Measurements from ENCODE around the gene BBS7.

BBS7 gene

GRCh38 chr4:121819216-121819965 lies 50.9 kb downstream of the BBS7 start:
- peaks cover 7% of the 10 kb centered on the region for H3K4me1 ChIP-seq (ENCODE audit: insufficient read depth, low read length)
- H3K36me3 ChIP-seq (ENCODE audit: insufficient read depth, low read length) = peaks cover 31% of the 10 kb centered on the region
- H3K9me3 ChIP-seq (ENCODE audit: control insufficient read depth, insufficient read depth, low read length) = no peaks in the 10 kb centered on the region
- H3K9ac ChIP-seq (ENCODE audit: low read depth, low read length) = no peak overlapping the region

DNA sequence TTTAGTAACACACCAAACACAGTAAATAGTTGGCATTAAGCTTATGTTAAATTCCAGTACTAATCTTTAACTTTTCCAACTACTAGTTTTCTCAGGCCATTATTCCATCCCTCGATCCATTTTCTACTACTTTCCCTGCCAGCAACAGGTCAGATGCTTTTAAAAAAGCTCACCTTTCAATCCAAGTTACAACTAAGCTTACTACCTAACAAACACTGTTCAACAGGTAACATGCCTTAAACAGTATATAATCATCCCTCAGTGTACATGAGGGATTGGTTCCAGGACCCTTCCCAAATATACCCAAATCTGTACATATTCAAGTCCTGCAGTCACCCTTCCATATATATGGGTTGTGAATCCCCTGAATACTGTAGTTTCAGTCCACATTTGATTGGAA lies 52.1 kb downstream of the BBS7 start:
- H3K9ac ChIP-seq (ENCODE audit: low read depth, low read length) = no peak overlapping the region
- no peaks in the 10 kb centered on the region for H3K9me3 ChIP-seq (ENCODE audit: control insufficient read depth, insufficient read depth, low read length)
- peaks cover 31% of the 10 kb centered on the region for H3K36me3 ChIP-seq (ENCODE audit: insufficient read depth, low read length)
- peaks cover 7% of the 10 kb centered on the region for H3K4me1 ChIP-seq (ENCODE audit: insufficient read depth, low read length)

GRCh38 chr4:121817701-121818100 lies 52.6 kb downstream of the BBS7 start:
- no peaks in the 10 kb centered on the region for H3K9me3 ChIP-seq (ENCODE audit: control insufficient read depth, insufficient read depth, low read length)
- peaks cover 33% of the 10 kb centered on the region for H3K36me3 ChIP-seq (ENCODE audit: insufficient read depth, low read length)
- H3K9ac ChIP-seq (ENCODE audit: low read depth, low read length) = no peak overlapping the region
- H3K4me1 ChIP-seq (ENCODE audit: insufficient read depth, low read length) = peaks cover 7% of the 10 kb centered on the region

DNA sequence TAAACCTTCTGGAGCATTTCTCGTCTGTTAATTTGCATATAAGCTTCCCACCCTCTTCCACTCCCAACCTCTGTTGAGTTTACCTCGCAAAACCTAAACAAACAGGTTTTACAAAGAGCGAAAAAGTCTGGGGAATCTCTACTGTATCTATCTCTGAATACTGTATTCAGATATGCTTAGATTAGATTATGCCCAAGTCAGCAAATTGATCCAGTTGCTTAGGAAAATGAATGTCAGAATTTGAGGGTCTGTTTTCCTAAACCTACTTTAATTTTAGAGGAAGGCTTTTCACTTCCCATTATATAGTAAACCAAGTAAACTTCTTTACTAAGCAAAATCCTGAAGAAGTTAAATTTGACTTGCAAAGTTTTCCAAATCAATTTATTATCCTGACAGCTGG lies 53.3 kb downstream of the BBS7 start:
- Histone ChIP-seq H3K9me3 (ENCODE audit: control insufficient read depth, insufficient read depth, low read length) (no peaks in the 10 kb centered on the region), H3K36me3 (ENCODE audit: insufficient read depth, low read length) (peaks cover 34% of the 10 kb centered on the region), H3K4me1 (ENCODE audit: insufficient read depth, low read length) (peaks cover 2% of the 10 kb centered on the region; the same call in 1 of the 2 replicates), H3K9ac (ENCODE audit: low read depth, low read length) (no peak overlapping the region)

DNA sequence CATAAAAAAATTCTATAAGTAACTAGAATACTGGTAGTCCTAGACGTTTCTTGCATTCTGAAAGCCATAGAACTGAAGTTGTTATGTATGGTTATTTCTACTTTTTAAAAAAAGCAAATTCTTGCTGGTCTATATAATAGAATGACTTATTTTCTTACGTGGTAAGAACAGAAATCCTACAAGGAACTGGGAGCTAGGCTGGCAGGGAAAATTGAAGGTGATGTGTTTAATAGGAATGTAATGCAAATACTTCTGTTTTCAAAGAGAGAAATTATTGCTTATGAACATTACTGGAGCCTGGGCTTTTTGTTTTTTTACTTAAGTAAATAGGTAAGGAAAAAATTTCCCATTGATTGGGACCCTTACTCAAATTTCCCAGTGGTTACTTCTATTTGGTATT lies 55.5 kb downstream of the BBS7 start:
- peaks cover 27% of the 10 kb centered on the region for H3K36me3 ChIP-seq (ENCODE audit: insufficient read depth, low read length)
- no peaks in the 10 kb centered on the region for H3K4me1 ChIP-seq (ENCODE audit: insufficient read depth, low read length)
- H3K9me3 ChIP-seq (ENCODE audit: control insufficient read depth, insufficient read depth, low read length) = no peaks in the 10 kb centered on the region
- H3K9ac ChIP-seq (ENCODE audit: low read depth, low read length) = no peak overlapping the region

- H3K36me3 ChIP-seq (ENCODE audit: insufficient read depth, low read length) = peaks cover 19% of the 10 kb centered on the region
- no peaks in the 10 kb centered on the region for H3K9me3 ChIP-seq (ENCODE audit: control insufficient read depth, insufficient read depth, low read length)
- H3K4me1 ChIP-seq (ENCODE audit: insufficient read depth, low read length) = no peaks in the 10 kb centered on the region
- H3K9ac ChIP-seq (ENCODE audit: low read depth, low read length) = no peak overlapping the region
Measured at GRCh38 chr4:121811122-121811521, 59.2 kb downstream of the BBS7 start.

DNA sequence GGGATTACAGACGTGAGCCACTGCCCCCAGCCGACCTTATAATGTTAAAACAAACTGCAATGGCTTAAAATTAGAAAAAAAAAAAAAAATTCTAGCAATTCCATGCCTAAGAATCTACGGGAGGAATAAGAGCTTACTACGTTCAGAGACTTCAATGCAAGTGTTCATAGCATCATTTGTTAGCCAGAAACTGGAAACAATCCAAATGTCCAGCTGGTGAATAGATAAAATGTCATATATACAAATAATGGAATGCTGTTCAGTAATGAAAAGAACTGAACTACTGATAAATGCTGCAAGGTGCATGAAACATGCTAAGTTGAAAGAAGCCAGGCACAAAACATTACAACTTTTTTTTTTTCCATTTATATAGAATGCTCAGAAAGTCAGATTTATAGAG lies 63.9 kb downstream of the BBS7 start:
- Histone ChIP-seq H3K9ac (ENCODE audit: low read depth, low read length) (no peak overlapping the region), H3K9me3 (ENCODE audit: control insufficient read depth, insufficient read depth, low read length) (no peaks in the 10 kb centered on the region), H3K36me3 (ENCODE audit: insufficient read depth, low read length) (peaks cover 28% of the 10 kb centered on the region), H3K4me1 (ENCODE audit: insufficient read depth, low read length) (no peaks in the 10 kb centered on the region)

- Histone ChIP-seq H3K36me3 (ENCODE audit: insufficient read depth, low read length) (peaks cover 16% of the 10 kb centered on the region), H3K4me1 (ENCODE audit: insufficient read depth, low read length) (no peaks in the 10 kb centered on the region; the same call in 1 of the 2 replicates), H3K9me3 (ENCODE audit: control insufficient read depth, insufficient read depth, low read length) (no peaks in the 10 kb centered on the region), H3K9ac (ENCODE audit: low read depth, low read length) (peak overlapping the region; percentile 86)
Measured at GRCh38 chr4:121801715-121802075, 68.6 kb downstream of the BBS7 start.

- Histone ChIP-seq H3K9ac (ENCODE audit: low read depth, low read length) (peak within 1 kb of the TSS; percentile 86), H3K36me3 (ENCODE audit: insufficient read depth, low read length) (peaks cover 14% of the 10 kb centered on the region), H3K9me3 (ENCODE audit: control insufficient read depth, insufficient read depth, low read length) (no peaks in the 10 kb centered on the region), H3K4me1 (ENCODE audit: insufficient read depth, low read length) (peaks cover 2% of the 10 kb centered on the region)
Measured at GRCh38 chr4:121800961-121801714, 69.1 kb downstream of the BBS7 start, which contains the start of gene EXOSC9. TSS of gene EXOSC9 (plus strand) at chr4:121801323. CDS start at chr4:121801425, 102 bp downstream.

DNA sequence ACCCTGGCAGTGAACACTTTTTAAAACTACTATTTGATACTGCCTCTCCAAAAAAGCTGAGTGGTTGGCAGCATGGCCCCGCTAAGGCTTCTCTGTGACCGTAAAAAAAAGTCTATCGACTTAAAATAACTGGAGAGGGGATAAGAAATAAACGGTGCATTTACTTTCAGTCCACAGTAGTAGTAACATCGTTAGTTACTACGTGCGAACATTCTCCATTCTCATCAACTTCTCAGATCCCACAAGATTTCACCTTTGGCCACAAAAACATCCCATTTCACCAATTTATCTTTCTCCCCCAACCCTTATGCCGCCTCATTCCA lies 69.7 kb downstream of the BBS7 start:
- Histone ChIP-seq H3K9ac (ENCODE audit: low read depth, low read length) (peak overlapping the region; percentile 86), H3K36me3 (ENCODE audit: insufficient read depth, low read length) (peaks cover 14% of the 10 kb centered on the region), H3K9me3 (ENCODE audit: control insufficient read depth, insufficient read depth, low read length) (no peaks in the 10 kb centered on the region), H3K4me1 (ENCODE audit: insufficient read depth, low read length) (peaks cover 7% of the 10 kb centered on the region)

- Histone ChIP-seq H3K9me3 (ENCODE audit: control insufficient read depth, insufficient read depth, low read length) (no peaks in the 10 kb centered on the region), H3K9ac (ENCODE audit: low read depth, low read length) (no peak overlapping the region), H3K4me1 (ENCODE audit: insufficient read depth, low read length) (peaks cover 11% of the 10 kb centered on the region)
Measured at GRCh38 chr4:121799867-121800501, 70.3 kb downstream of the BBS7 start.

GRCh38 chr4:121799208-121799823 lies 71.0 kb downstream of the BBS7 start:
- H3K36me3 ChIP-seq (ENCODE audit: insufficient read depth, low read length) = peaks cover 8% of the 10 kb centered on the region; the same call in 1 of the 2 replicates
- peaks cover 17% of the 10 kb centered on the region for H3K4me1 ChIP-seq (ENCODE audit: insufficient read depth, low read length)
- no peak overlapping the region for H3K9ac ChIP-seq (ENCODE audit: low read depth, low read length)
- no peaks in the 10 kb centered on the region for H3K9me3 ChIP-seq (ENCODE audit: control insufficient read depth, insufficient read depth, low read length)

More at GRCh38 chr4:121799867-121800501, 70.3 kb downstream of the BBS7 start:
- peaks cover 14% of the 10 kb centered on the region for H3K36me3 ChIP-seq (ENCODE audit: insufficient read depth, low read length)

DNA sequence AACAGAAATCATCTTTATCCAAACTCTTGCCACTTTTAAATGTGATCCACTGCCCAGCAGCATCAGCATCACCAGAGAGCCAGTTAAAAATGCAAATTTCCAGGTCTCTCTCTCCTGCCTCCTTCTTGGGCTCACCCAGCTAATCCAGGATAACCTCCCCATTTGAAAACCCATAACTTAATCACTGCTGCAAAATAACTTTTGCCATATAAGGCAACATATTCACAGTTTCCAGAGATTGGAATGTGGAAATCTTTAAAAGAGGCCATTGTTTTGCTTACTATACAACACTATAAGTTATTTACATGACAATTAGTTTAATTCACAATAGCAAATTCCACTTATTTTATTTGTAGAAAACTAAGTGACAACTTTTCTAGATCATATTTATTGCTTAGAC lies 74.0 kb downstream of the BBS7 start:
- H3K4me1 ChIP-seq (ENCODE audit: insufficient read depth, low read length) = peaks cover 18% of the 10 kb centered on the region

DNA sequence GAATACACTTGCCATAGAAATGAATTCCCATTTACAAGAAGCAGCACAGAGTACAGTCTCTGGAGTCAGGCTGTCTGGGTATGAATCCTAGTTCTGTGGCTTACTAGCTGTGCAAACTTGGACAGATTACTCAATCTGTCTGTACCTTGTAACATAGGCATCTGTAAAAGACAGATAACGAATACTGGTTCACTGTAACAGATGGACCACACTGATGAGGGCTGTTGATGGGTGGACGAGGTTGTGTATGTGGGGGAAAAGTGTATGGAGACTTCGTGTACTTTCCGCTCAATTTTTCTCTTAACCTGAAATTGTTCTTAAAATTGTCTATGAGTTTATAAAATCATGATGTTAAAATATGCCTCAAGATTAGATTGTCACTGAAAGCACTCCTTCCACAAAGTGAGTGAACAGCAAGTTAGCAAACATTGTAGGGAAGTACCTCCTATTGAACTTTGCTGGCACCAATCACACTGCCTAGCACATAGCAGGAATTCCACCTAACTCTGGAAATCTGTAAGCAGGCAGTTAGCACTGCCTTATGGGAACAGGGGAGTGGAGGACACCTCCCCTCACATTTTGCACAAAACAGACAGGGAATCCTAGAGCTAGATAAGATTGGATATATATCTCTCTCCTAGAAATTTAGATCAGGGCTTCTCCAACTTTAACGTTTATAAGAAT lies 75.6 kb downstream of the BBS7 start:
- Histone ChIP-seq H3K4me1 (ENCODE audit: insufficient read depth, low read length) (peaks cover 18% of the 10 kb centered on the region), H3K9me3 (ENCODE audit: control insufficient read depth, insufficient read depth, low read length) (no peaks in the 10 kb centered on the region), H3K9ac (ENCODE audit: low read depth, low read length) (no peak overlapping the region), H3K36me3 (ENCODE audit: insufficient read depth, low read length) (no peaks in the 10 kb centered on the region)

More for the DNA sequence above, 74.0 kb downstream of the BBS7 start:
- H3K9ac ChIP-seq (ENCODE audit: low read depth, low read length) = no peak overlapping the region; the same call in 1 of the 2 replicates
- no peaks in the 10 kb centered on the region for H3K36me3 ChIP-seq (ENCODE audit: insufficient read depth, low read length)
- H3K9me3 ChIP-seq (ENCODE audit: control insufficient read depth, insufficient read depth, low read length) = no peaks in the 10 kb centered on the region
